ENCODE measurements around the gene HS1BP3. TPM values are rescaled to one million over a fixed set of nuclear protein-coding genes. Genes with fewer than 3 reads are reported as not detected.

The HS1BP3 gene
- total and polyA plus RNA-seq, 2 of the 13 experiments (the other 11 are each of a cell fraction or from before 2014, with no cell fraction given): 15.2 to 22.0 TPM

DNA sequence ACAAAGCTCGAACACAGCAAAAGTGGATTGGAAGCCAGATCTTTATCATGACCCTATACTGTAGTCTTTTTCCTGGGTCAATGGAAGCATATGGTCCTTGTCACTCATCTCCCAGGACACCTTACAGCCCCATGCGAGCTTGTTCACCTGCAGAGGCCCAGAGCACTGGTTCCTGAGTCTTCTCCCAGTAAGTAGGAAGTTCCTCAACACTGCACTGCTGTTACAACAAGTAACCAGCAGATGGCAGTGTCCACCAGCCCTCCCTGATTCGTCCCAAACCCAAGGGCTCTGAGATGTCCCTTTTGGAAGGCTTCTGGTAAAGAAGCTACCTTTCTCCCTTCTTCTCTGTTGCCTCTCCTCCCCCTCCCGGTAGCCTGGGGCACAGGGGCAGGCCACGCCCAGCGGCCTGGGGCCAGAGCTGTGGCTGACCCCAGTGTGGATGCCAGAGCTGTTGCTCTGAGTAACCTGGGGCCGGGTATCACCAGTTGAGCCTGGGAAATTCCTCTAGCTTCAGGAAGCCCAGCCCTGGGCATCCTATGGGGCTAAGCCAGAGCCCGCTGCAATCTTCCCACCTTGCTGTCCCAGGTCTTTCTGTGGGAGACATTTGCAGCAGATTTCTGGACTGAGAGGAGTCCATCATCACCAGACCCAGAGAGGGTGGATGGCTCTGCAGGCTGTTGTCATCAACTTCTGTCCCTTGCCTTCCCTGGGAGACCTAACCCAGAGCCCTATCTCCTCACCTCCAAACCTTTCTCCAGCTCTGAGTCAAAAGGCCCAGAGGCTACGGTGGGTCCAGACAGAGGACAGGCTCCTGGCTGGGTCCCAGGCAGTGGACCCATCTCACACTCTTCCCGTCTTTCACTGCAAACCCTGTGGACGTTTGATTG is 10.8 kb upstream of the HS1BP3 start (continued):
- TF ChIP-seq, protein P1, sequence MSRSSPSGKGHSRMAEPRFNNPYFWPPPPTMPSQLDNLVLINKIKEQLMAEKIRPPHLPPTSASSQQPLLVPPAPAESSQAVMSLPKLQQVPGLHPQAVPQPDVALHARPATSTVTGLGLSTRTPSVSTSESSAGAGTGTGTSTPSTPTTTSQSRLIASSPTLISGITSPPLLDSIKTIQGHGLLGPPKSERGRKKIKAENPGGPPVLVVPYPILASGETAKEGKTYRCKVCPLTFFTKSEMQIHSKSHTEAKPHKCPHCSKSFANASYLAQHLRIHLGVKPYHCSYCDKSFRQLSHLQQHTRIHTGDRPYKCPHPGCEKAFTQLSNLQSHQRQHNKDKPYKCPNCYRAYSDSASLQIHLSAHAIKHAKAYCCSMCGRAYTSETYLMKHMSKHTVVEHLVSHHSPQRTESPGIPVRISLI (CRISPR knock-in tag; IDR thresholded peaks at IDR 0.05; ENCODE audit: borderline replicate concordance): peak; percentile 46; the same call in 1 of the 2 replicates
- TF ChIP-seq ZFP41 (CRISPR knock-in tag; IDR thresholded peaks at IDR 0.05; ENCODE audit: borderline replicate concordance) (peak; percentile 41; the same call in 1 of the 2 replicates), ZNF234 (CRISPR knock-in tag; conservative IDR thresholded peaks at IDR 0.05) (no peak), WIZ (CRISPR knock-in tag; IDR thresholded peaks at IDR 0.05) (0 out of 2 replicates have a peak, but pooled peaks have one; percentile 28), GATAD1 (CRISPR knock-in tag; IDR thresholded peaks at IDR 0.05) (peak; percentile 25; the same call in 1 of the 2 replicates), PHB2 (IDR thresholded peaks at IDR 0.05; ENCODE audit: partially characterized antibody) (no peak), SNRNP70 (IDR thresholded peaks at IDR 0.05; ENCODE audit: low read depth, low read length) (no peak), KDM3A (CRISPR knock-in tag; IDR thresholded peaks at IDR 0.05; ENCODE audit: low read depth) (peak; percentile 32; the same call in 1 of the 2 replicates), HDAC2 (CRISPR knock-in tag; IDR thresholded peaks at IDR 0.05) (peak; percentile 28; the same call in 1 of the 2 replicates), NR2F6 (IDR thresholded peaks at IDR 0.05) (no peak), NR2F6 (CRISPR knock-in tag; IDR thresholded peaks at IDR 0.05) (peak; percentile 49; the same call in 1 of the 2 replicates), SOX5 (CRISPR knock-in tag; IDR thresholded peaks at IDR 0.05; ENCODE audit: borderline replicate concordance) (peak; percentile 28; the same call in 1 of the 2 replicates), RCOR2 (CRISPR knock-in tag; IDR thresholded peaks at IDR 0.05) (peak; percentile 58), KDM5B (CRISPR knock-in tag; IDR thresholded peaks at IDR 0.05; ENCODE audit: borderline replicate concordance) (peak; percentile 69; the same call in 1 of the 2 replicates), ZNF737 (CRISPR knock-in tag; IDR thresholded peaks at IDR 0.05; ENCODE audit: borderline replicate concordance) (no peak), ZNF678 (CRISPR knock-in tag; IDR thresholded peaks at IDR 0.05) (no peak), CEBPG (CRISPR knock-in tag; IDR thresholded peaks at IDR 0.05) (peak; percentile 32; the same call in 1 of the 2 replicates), HCFC1 (IDR thresholded peaks at IDR 0.05; ENCODE audit: low read depth, low read length) (no peak), CC2D1A (CRISPR knock-in tag; IDR thresholded peaks at IDR 0.05) (peak; percentile 40; the same call in 1 of the 2 replicates), NCOA2 (CRISPR knock-in tag; IDR thresholded peaks at IDR 0.05) (no peak)
- TF ChIP-seq, protein P2, sequence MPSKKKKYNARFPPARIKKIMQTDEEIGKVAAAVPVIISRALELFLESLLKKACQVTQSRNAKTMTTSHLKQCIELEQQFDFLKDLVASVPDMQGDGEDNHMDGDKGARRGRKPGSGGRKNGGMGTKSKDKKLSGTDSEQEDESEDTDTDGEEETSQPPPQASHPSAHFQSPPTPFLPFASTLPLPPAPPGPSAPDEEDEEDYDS (CRISPR knock-in tag; IDR thresholded peaks at IDR 0.05): peak; percentile 30; the same call in 1 of the 2 replicates
- TF ChIP-seq, protein P3, sequence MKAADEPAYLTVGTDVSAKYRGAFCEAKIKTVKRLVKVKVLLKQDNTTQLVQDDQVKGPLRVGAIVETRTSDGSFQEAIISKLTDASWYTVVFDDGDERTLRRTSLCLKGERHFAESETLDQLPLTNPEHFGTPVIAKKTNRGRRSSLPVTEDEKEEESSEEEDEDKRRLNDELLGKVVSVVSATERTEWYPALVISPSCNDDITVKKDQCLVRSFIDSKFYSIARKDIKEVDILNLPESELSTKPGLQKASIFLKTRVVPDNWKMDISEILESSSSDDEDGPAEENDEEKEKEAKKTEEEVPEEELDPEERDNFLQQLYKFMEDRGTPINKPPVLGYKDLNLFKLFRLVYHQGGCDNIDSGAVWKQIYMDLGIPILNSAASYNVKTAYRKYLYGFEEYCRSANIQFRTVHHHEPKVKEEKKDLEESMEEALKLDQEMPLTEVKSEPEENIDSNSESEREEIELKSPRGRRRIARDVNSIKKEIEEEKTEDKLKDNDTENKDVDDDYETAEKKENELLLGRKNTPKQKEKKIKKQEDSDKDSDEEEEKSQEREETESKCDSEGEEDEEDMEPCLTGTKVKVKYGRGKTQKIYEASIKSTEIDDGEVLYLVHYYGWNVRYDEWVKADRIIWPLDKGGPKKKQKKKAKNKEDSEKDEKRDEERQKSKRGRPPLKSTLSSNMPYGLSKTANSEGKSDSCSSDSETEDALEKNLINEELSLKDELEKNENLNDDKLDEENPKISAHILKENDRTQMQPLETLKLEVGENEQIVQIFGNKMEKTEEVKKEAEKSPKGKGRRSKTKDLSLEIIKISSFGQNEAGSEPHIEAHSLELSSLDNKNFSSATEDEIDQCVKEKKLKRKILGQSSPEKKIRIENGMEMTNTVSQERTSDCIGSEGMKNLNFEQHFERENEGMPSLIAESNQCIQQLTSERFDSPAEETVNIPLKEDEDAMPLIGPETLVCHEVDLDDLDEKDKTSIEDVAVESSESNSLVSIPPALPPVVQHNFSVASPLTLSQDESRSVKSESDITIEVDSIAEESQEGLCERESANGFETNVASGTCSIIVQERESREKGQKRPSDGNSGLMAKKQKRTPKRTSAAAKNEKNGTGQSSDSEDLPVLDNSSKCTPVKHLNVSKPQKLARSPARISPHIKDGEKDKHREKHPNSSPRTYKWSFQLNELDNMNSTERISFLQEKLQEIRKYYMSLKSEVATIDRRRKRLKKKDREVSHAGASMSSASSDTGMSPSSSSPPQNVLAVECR (CRISPR knock-in tag; IDR thresholded peaks at IDR 0.05; ENCODE audit: borderline replicate concordance): peak; percentile 32; the same call in 1 of the 2 replicates
- TF ChIP-seq, protein P4, sequence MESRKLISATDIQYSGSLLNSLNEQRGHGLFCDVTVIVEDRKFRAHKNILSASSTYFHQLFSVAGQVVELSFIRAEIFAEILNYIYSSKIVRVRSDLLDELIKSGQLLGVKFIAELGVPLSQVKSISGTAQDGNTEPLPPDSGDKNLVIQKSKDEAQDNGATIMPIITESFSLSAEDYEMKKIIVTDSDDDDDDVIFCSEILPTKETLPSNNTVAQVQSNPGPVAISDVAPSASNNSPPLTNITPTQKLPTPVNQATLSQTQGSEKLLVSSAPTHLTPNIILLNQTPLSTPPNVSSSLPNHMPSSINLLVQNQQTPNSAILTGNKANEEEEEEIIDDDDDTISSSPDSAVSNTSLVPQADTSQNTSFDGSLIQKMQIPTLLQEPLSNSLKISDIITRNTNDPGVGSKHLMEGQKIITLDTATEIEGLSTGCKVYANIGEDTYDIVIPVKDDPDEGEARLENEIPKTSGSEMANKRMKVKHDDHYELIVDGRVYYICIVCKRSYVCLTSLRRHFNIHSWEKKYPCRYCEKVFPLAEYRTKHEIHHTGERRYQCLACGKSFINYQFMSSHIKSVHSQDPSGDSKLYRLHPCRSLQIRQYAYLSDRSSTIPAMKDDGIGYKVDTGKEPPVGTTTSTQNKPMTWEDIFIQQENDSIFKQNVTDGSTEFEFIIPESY (CRISPR knock-in tag; IDR thresholded peaks at IDR 0.05): peak; percentile 54; the same call in 1 of the 2 replicates

Data from HepG2 (cell line).